HCT116 (cell line): ENCODE data around the gene EID1. TPM values are rescaled to one million over a fixed set of nuclear protein-coding genes. Genes with fewer than 3 reads are reported as not detected.

Experiments
- ATAC-seq: fragments of 200-7000 bp; cut with Tn5 transposase; 2 replicates; pipeline ENCODE4 v1.9.1; 2020; ENCODE audit warnings: mild to moderate bottlenecking, moderate library complexity
- BruUV-seq: library from RNA; stranded (reverse); fragments of 400-500 nt; replicated peaks from 2 replicates; lab custom pipeline; 2021; lab: Mats Ljungman, UMichigan
- CTCF ChIA-PET: fragments of 300-600 bp; sonication (Branson Sonifier 250); formaldehyde crosslinking; loops from one replicate; lab custom pipeline; 2021; ENCODE audit warnings: antibody characterized with exemption; lab: Charles Lee
- POLR2A ChIA-PET: fragments of 300-600, 350-600 bp; sonication (Branson Sonifier 250); formaldehyde crosslinking; loops from one replicate; lab custom pipeline; 2021; ENCODE audit warnings: antibody characterized with exemption; lab: Charles Lee
- RAD21 ChIA-PET, 2 experiments: fragments of 300-600 bp; sonication (Branson Sonifier 250); formaldehyde crosslinking; loops; one replicate each; lab custom pipeline; 2023; ENCODE audit warnings: low total read pairs in 2 of 2; ENCODE audit not compliant: uncharacterized antibody in 2 of 2, unreplicated experiment in 2 of 2, low non-redundant PET in 1 of 2; lab: Charles Lee
- DNase-seq: peaks from one replicate; pipeline ENCODE4 v3.0.0-alpha.2; 2010; ENCODE audit warnings: low read depth, low spot score
- H2AFZ ChIP-seq: fragments of 200-600 bp; shearing (Covaris generic), sonication (generic); 2 replicates; pipeline ENCODE4 v1.6.1; 2017; ENCODE audit warnings: low read depth, mixed run types, mixed read lengths, antibody characterized with exemption, low read length; ENCODE audit not compliant: poor library complexity, severe bottlenecking
- H3K27ac ChIP-seq: 2 replicates; pipeline ENCODE4 v1.5.1; 2012; ENCODE audit warnings: low read depth, low read length
- H3K27me3 ChIP-seq: fragments of 200-600 bp; sonication (generic); 2 replicates; pipeline ENCODE4 v1.6.1; 2016; ENCODE audit warnings: mixed run types, low read length, mixed read lengths; ENCODE audit not compliant: insufficient read depth
- H3K36me3 ChIP-seq, 2 experiments: fragments of 200-500 bp in 1 of 2; fragments of 200-600 bp in 1 of 2; sonication (Bioruptor generic) in 1 of 2; sonication (generic) in 1 of 2; 2 replicates each; pipeline versions ENCODE4 v1.5.1 to v1.6.1; 2014 to 2016; ENCODE audit warnings: low read length in 2 of 2, inconsistent platforms in 1 of 2, mixed read lengths in 1 of 2, mixed run types in 1 of 2; ENCODE audit not compliant: insufficient read depth in 2 of 2, control insufficient read depth in 1 of 2
- H3K4me1 ChIP-seq, 2 experiments: fragments of 200-600 bp in 1 of 2; sonication (generic) in 1 of 2; 2 replicates each; pipeline versions ENCODE4 v1.5.1 to v1.6.1; 2012 to 2017; ENCODE audit warnings: low read length in 2 of 2, inconsistent platforms in 1 of 2, mild to moderate bottlenecking in 1 of 2, mixed read lengths in 1 of 2, mixed run types in 1 of 2, moderate library complexity in 1 of 2; ENCODE audit not compliant: insufficient read depth in 2 of 2, control insufficient read depth in 1 of 2
- H3K4me2 ChIP-seq: fragments of 200-600 bp; sonication (generic); 2 replicates; pipeline ENCODE4 v1.6.1; 2017; ENCODE audit warnings: mixed run types, low read length, mixed read lengths
- H3K4me3 ChIP-seq, 2 experiments: fragments of 200-600 bp in 1 of 2; sonication (generic) in 1 of 2; replicated peaks in 1 of 2; 2 replicates each; pipeline ENCODE4 v1.5.1; 2011 to 2016; ENCODE audit warnings: low read length in 2 of 2, control low read depth in 1 of 2, low read depth in 1 of 2, mild to moderate bottlenecking in 1 of 2, mixed read lengths in 1 of 2, mixed run types in 1 of 2
- H3K79me2 ChIP-seq: fragments of 200-600 bp; sonication (generic); 2 replicates; pipeline ENCODE4 v1.6.1; 2017; ENCODE audit warnings: mild to moderate bottlenecking, mixed run types, low read length, moderate library complexity, mixed read lengths; ENCODE audit not compliant: insufficient read depth
- H3K9ac ChIP-seq: fragments of 200-600 bp; sonication (generic); 2 replicates; pipeline ENCODE4 v1.6.1; 2016; ENCODE audit warnings: low read length, mixed read lengths
- H3K9me2 ChIP-seq: fragments of 200-600 bp; sonication (generic), shearing (Covaris generic); 2 replicates; pipeline ENCODE4 v1.6.1; 2017; ENCODE audit warnings: mixed run types, mild to moderate bottlenecking, moderate library complexity; ENCODE audit not compliant: insufficient read depth
- H3K9me3 ChIP-seq, 2 experiments: fragments of 200-500 bp in 1 of 2; fragments of 200-600 bp in 1 of 2; sonication (Bioruptor generic) in 1 of 2; sonication (generic) in 1 of 2; 2 replicates each; pipeline ENCODE4 v1.6.1; 2014 to 2017; ENCODE audit warnings: low read length in 2 of 2, mixed read lengths in 2 of 2, inconsistent platforms in 1 of 2, low read depth in 1 of 2, mild to moderate bottlenecking in 1 of 2, mixed run types in 1 of 2, moderate library complexity in 1 of 2; ENCODE audit not compliant: control insufficient read depth in 1 of 2, insufficient read depth in 1 of 2
- H4K20me1 ChIP-seq: fragments of 200-600 bp; sonication (generic), shearing (Covaris generic); 2 replicates; pipeline ENCODE4 v1.6.1; 2017; ENCODE audit warnings: mixed run types, mild to moderate bottlenecking, moderate library complexity; ENCODE audit not compliant: insufficient read depth
- CTCF ChIP-seq, 3 experiments: fragments of 200-600 bp in 1 of 3; sonication (generic) in 1 of 3; IDR thresholded peaks in 2 of 3; conservative IDR thresholded peaks in 1 of 3; 2 replicates each; pipeline ENCODE4 v1.5.1; 2012 to 2017; ENCODE audit warnings: low read depth in 2 of 3, low read length in 2 of 3, antibody characterized with exemption in 1 of 3, borderline replicate concordance in 1 of 3, control low read depth in 1 of 3, mild to moderate bottlenecking in 1 of 3, mixed read lengths in 1 of 3, mixed run types in 1 of 3, moderate library complexity in 1 of 3; ENCODE audit not compliant: insufficient read depth in 1 of 3
- ELF1 ChIP-seq: IDR thresholded peaks from 2 replicates; pipeline ENCODE4 v1.6.1; 2012; ENCODE audit warnings: low read depth, borderline replicate concordance
- EZH2 ChIP-seq: fragments of 200-600 bp; sonication (generic); IDR thresholded peaks from 2 replicates; pipeline ENCODE4 v1.6.1; 2017; ENCODE audit warnings: antibody characterized with exemption, mixed run types
- JUND ChIP-seq: IDR thresholded peaks from 2 replicates; pipeline ENCODE4 v1.6.1; 2012
- RAD21 ChIP-seq: IDR thresholded peaks from 2 replicates; pipeline ENCODE4 v1.6.1; 2012; ENCODE audit warnings: low read depth, mild to moderate bottlenecking
- SP1 ChIP-seq: IDR thresholded peaks from 2 replicates; pipeline ENCODE4 v1.6.1; 2012; ENCODE audit warnings: low read depth
- SRF ChIP-seq: IDR thresholded peaks from 2 replicates; pipeline ENCODE4 v1.6.1; 2012; ENCODE audit warnings: low read depth
- TCF7L2 ChIP-seq: IDR thresholded peaks from 2 replicates; pipeline ENCODE4 v1.7.0; 2011; ENCODE audit warnings: borderline replicate concordance, inconsistent platforms; ENCODE audit not compliant: insufficient read depth, insufficient read length; ENCODE audit errors: extremely low read depth
- ZFX ChIP-seq: fragments of 450-650 bp; IDR thresholded peaks from 2 replicates; pipeline ENCODE4 v1.6.1; 2017
- intact Hi-C: fragments of 100-400 bp; cut with micrococcal nuclease; formaldehyde crosslinking; loops from 2 replicates; pipeline ENCODE4 v1.10.0; 2022
- total RNA-seq: library from RNA; stranded (reverse); gene quantifications from one replicate; pipeline ENCODE4 v1.2.1, GENCODE V29; 2021; ENCODE audit not compliant: unreplicated experiment

EID1 gene
- total RNA-seq, 1 experiment from 2014 or later: 68.6 TPM

GRCh38 chr15:48880070-48880634 lies 2.2 kb downstream of the EID1 start:
- no peak overlapping the region for H2AFZ ChIP-seq
- ChIA-PET POLR2A (interaction anchor here (1.2 kb wide), 1 partner anchor 96 kb away, joined by 3 read pairs; no protein-coding TSS in a partner anchor), CTCF (interaction anchor here (1.1 kb wide), 1 partner anchor 96 kb away, joined by 3 read pairs; no protein-coding TSS in a partner anchor), RAD21 (no interaction called here)
- H3K4me3 ChIP-seq: no peak overlapping the region
- H3K9ac ChIP-seq: no peak overlapping the region
- H3K27ac ChIP-seq: no peak overlapping the region
- no TSS peak for BruUV-seq
- TF ChIP-seq SRF (no peak), CTCF (IDR thresholded peaks at IDR 0.05 in 2 of 3, conservative IDR thresholded peaks at IDR 0.05 in 1 of 3; ENCODE audit: borderline replicate concordance in 1 of 3, insufficient read depth in 1 of 3, low read depth in 2 of 3, low read length in 2 of 3) (no peak), ELF1 (no peak), JUND (no peak), EZH2 (no peak), ZFX (no peak), SP1 (no peak), RAD21 (no peak), TCF7L2 (no peak)
- no peaks in the 10 kb centered on the region for H3K9me3 ChIP-seq
- H4K20me1 ChIP-seq: peaks cover 6% of the 10 kb centered on the region; the same call in 1 of the 2 replicates
- H3K36me3 ChIP-seq: no peaks in the 10 kb centered on the region
- H3K9me2 ChIP-seq: no peaks in the 10 kb centered on the region
- H3K4me1 ChIP-seq: peaks cover 3 to 11% of the 10 kb centered on the region in 2 experiments; a peak in 2 of 4 replicates
- ATAC-seq: no peak
- H3K4me2 ChIP-seq: no peak overlapping the region
- intact Hi-C loops: no loop called here
- H3K79me2 ChIP-seq: peaks cover 17% of the 10 kb centered on the region
- no peak for DNase-seq
- H3K27me3 ChIP-seq: no peaks in the 10 kb centered on the region
